ENCODE data around the gene CA9. TPM values are rescaled to one million over a fixed set of nuclear protein-coding genes. Genes with fewer than 3 reads are reported as not detected.

The CA9 gene
- total RNA-seq, 1 experiment from 2014 or later: not detected

- peak; percentile 68 for DNase-seq (ENCODE audit: low spot score)
- in situ Hi-C loops (cut with HindIII; ENCODE audit: low sequenced_read_pairs): no loop called here
These were observed 56.2 kb downstream of the CA9 start for GRCh38 chr9:35729700-35730485.

- no peak for DNase-seq (ENCODE audit: low spot score)
- in situ Hi-C loops (cut with HindIII; ENCODE audit: low sequenced_read_pairs): no loop called here
These were observed 56.7 kb downstream of the CA9 start for GRCh38 chr9:35730486-35730854.

Other genes starting within 250 kb of the CA9 start
- 18.6 and 19.1 TPM in 2 replicates for gene RUSC2, start 183.8 kb upstream of the CA9 start, total RNA-seq (2014; rRNA removed; shearing (Covaris generic))
- 8.0 and 9.9 TPM in 2 replicates for gene TESK1, start 68.7 kb upstream of the CA9 start, total RNA-seq (2014; rRNA removed; shearing (Covaris generic))
- gene CD72, start 55.5 kb upstream of the CA9 start, total RNA-seq (2014; rRNA removed; shearing (Covaris generic)): 2.4 TPM in 1 of 2 replicates, not detected in the other
- gene SIT1, start 23.0 kb upstream of the CA9 start, total RNA-seq (2014; rRNA removed; shearing (Covaris generic)): not detected in 2 replicates
- 4,372 and 15,582 TPM in 2 replicates for gene RMRP, start 15.9 kb upstream of the CA9 start, total RNA-seq (2014; rRNA removed; shearing (Covaris generic))
- gene CCDC107, start 15.6 kb upstream of the CA9 start, total RNA-seq (2014; rRNA removed; shearing (Covaris generic)): 7.6 and 19.3 TPM in 2 replicates
- gene ARHGEF39, start 8.7 kb upstream of the CA9 start, total RNA-seq (2014; rRNA removed; shearing (Covaris generic)): 12.3 and 12.4 TPM in 2 replicates
- 439 and 442 TPM in 2 replicates for gene TPM2, start 16.0 kb downstream of the CA9 start, total RNA-seq (2014; rRNA removed; shearing (Covaris generic))
- gene TLN1, start 58.3 kb downstream of the CA9 start, total RNA-seq (2014; rRNA removed; shearing (Covaris generic)): 146 and 195 TPM in 2 replicates
- 40.3 and 46.0 TPM in 2 replicates for gene CREB3, start 58.7 kb downstream of the CA9 start, total RNA-seq (2014; rRNA removed; shearing (Covaris generic))
- gene GBA2, start 75.3 kb downstream of the CA9 start, total RNA-seq (2014; rRNA removed; shearing (Covaris generic)): 37.2 and 48.6 TPM in 2 replicates
- 13.8 and 15.0 TPM in 2 replicates for gene RGP1, start 75.4 kb downstream of the CA9 start, total RNA-seq (2014; rRNA removed; shearing (Covaris generic))
- gene MSMP, start 80.3 kb downstream of the CA9 start, total RNA-seq (2014; rRNA removed; shearing (Covaris generic)): not detected in 2 replicates
- 0.07 and 0.86 TPM in 2 replicates for gene NPR2, start 117.7 kb downstream of the CA9 start, total RNA-seq (2014; rRNA removed; shearing (Covaris generic))
- gene SPAG8, start 138.3 kb downstream of the CA9 start, total RNA-seq (2014; rRNA removed; shearing (Covaris generic)): 2.1 and 2.4 TPM in 2 replicates
- gene HINT2, start 141.1 kb downstream of the CA9 start, total RNA-seq (2014; rRNA removed; shearing (Covaris generic)): 32.3 and 55.8 TPM in 2 replicates
- gene FAM221B, start 154.8 kb downstream of the CA9 start, total RNA-seq (2014; rRNA removed; shearing (Covaris generic)): not detected in 2 replicates
- 1.2 and 2.5 TPM in 2 replicates for gene TMEM8B, start 155.3 kb downstream of the CA9 start, total RNA-seq (2014; rRNA removed; shearing (Covaris generic))
- not detected in 2 replicates for gene OR13J1, start 196.5 kb downstream of the CA9 start, total RNA-seq (2014; rRNA removed; shearing (Covaris generic))
- gene HRCT1, start 232.3 kb downstream of the CA9 start, total RNA-seq (2014; rRNA removed; shearing (Covaris generic)): not detected in 2 replicates
- 2.6 and 3.5 TPM in 2 replicates for gene SPAAR, start 235.6 kb downstream of the CA9 start, total RNA-seq (2014; rRNA removed; shearing (Covaris generic))